HEK293 (cell line): ENCODE measurements around the gene GRN.

ENCODE experiments used
- CTCF ChIA-PET: fragments of 350-600 bp; formaldehyde crosslinking; extraction: SDS; loops from one replicate; lab custom pipeline; 2021; ENCODE audit warnings: antibody characterized with exemption; lab: Yijun Ruan, JAX
- POLR2A ChIA-PET: fragments of 300-600 bp; formaldehyde crosslinking; extraction: SDS; loops from one replicate; lab custom pipeline; 2020; ENCODE audit warnings: antibody characterized with exemption, inconsistent platforms; lab: Yijun Ruan, JAX
- H3K27ac ChIP-seq: fragments of 200-500 bp; sonication (Bioruptor generic); 2 replicates; pipeline ENCODE4 v1.5.1; 2014; ENCODE audit warnings: low read depth, low read length, control low read depth, inconsistent platforms; ENCODE audit errors: extremely low read depth
- H3K36me3 ChIP-seq, 2 experiments: fragments of 200-500 bp in 1 of 2; sonication (Bioruptor generic) in 1 of 2; 1 replicate in 1 of 2; 2 replicates in 1 of 2; pipeline ENCODE4 v1.5.1; 2014 to 2017; ENCODE audit warnings: inconsistent platforms in 2 of 2, low read length in 2 of 2; ENCODE audit not compliant: control insufficient read depth in 2 of 2, insufficient read depth in 1 of 2
- H3K4me1 ChIP-seq: fragments of 200-500 bp; sonication (Bioruptor generic); 2 replicates; pipeline ENCODE4 v1.5.1; 2014; ENCODE audit warnings: mild to moderate bottlenecking, low read length, inconsistent platforms; ENCODE audit not compliant: control insufficient read depth, insufficient read depth
- H3K4me3 ChIP-seq: 2 replicates; pipeline ENCODE4 v1.5.1; 2011; ENCODE audit warnings: low read depth, mild to moderate bottlenecking, control low read depth, low read length, moderate library complexity
- H3K9me3 ChIP-seq: fragments of 200-500 bp; sonication (Bioruptor generic); 2 replicates; pipeline ENCODE4 v1.5.1; 2014; ENCODE audit warnings: low read depth, low read length, inconsistent platforms; ENCODE audit not compliant: control insufficient read depth, insufficient read depth
- BCL11B ChIP-seq: fragments of 450-650 bp; formaldehyde crosslinking; IDR thresholded peaks from 2 replicates; pipeline ENCODE4 v1.5.1; 2016; ENCODE audit warnings: low read depth, missing biosample characterization, missing genetic modification characterization
- EGR2 ChIP-seq: fragments of 450-650 bp; formaldehyde crosslinking; IDR thresholded peaks from 2 replicates; pipeline ENCODE4 v1.5.1; 2016; ENCODE audit warnings: low read depth, missing biosample characterization, missing genetic modification characterization
- GLIS1 ChIP-seq: fragments of 450-650 bp; formaldehyde crosslinking; IDR thresholded peaks from 2 replicates; pipeline ENCODE4 v1.5.1; 2016; ENCODE audit warnings: missing biosample characterization, missing genetic modification characterization
- MYNN ChIP-seq: fragments of 450-650 bp; formaldehyde crosslinking; IDR thresholded peaks from 2 replicates; pipeline ENCODE4 v1.5.1; 2016; ENCODE audit warnings: missing biosample characterization, missing genetic modification characterization, borderline replicate concordance
- MZF1 ChIP-seq: fragments of 450-650 bp; formaldehyde crosslinking; IDR thresholded peaks from 2 replicates; pipeline ENCODE4 v1.5.1; 2017; ENCODE audit warnings: missing biosample characterization, missing genetic modification characterization, borderline replicate concordance
- PRDM1 ChIP-seq: fragments of 450-650 bp; formaldehyde crosslinking; IDR thresholded peaks from 2 replicates; pipeline ENCODE4; 2016; ENCODE audit warnings: missing biosample characterization, missing genetic modification characterization
- ZBTB20 ChIP-seq: fragments of 450-650 bp; formaldehyde crosslinking; IDR thresholded peaks from 2 replicates; pipeline ENCODE4 v1.5.1; 2016; ENCODE audit warnings: missing biosample characterization, missing genetic modification characterization
- ZFP69B ChIP-seq: fragments of 450-650 bp; formaldehyde crosslinking; IDR thresholded peaks from 2 replicates; pipeline ENCODE4 v1.5.1; 2016; ENCODE audit warnings: missing biosample characterization, missing genetic modification characterization
- ZNF132 ChIP-seq: fragments of 450-650 bp; formaldehyde crosslinking; IDR thresholded peaks from 2 replicates; pipeline ENCODE4 v1.5.1; 2017; ENCODE audit warnings: missing biosample characterization, missing genetic modification characterization, borderline replicate concordance
- ZNF133 ChIP-seq: fragments of 450-650 bp; formaldehyde crosslinking; IDR thresholded peaks from 2 replicates; pipeline ENCODE4 v1.5.1; 2016; ENCODE audit warnings: missing biosample characterization, missing genetic modification characterization
- ZNF175 ChIP-seq: fragments of 450-650 bp; formaldehyde crosslinking; IDR thresholded peaks from 2 replicates; pipeline ENCODE4 v1.5.1; 2016; ENCODE audit warnings: missing biosample characterization, missing genetic modification characterization
- ZNF19 ChIP-seq: fragments of 450-650 bp; formaldehyde crosslinking; IDR thresholded peaks from 2 replicates; pipeline ENCODE4; 2016; ENCODE audit warnings: missing biosample characterization, missing genetic modification characterization, low read depth
- ZNF24 ChIP-seq: fragments of 450-650 bp; formaldehyde crosslinking; IDR thresholded peaks from 2 replicates; pipeline ENCODE4 v1.5.1; 2016; ENCODE audit warnings: missing biosample characterization, missing genetic modification characterization
- ZNF248 ChIP-seq: fragments of 450-650 bp; formaldehyde crosslinking; IDR thresholded peaks from 2 replicates; pipeline ENCODE4 v1.5.1; 2017; ENCODE audit warnings: missing biosample characterization, missing genetic modification characterization
- ZNF350 ChIP-seq: fragments of 450-650 bp; formaldehyde crosslinking; IDR thresholded peaks from 2 replicates; pipeline ENCODE4 v1.5.0; 2017; ENCODE audit warnings: missing biosample characterization, mild to moderate bottlenecking, missing genetic modification characterization
- ZNF501 ChIP-seq: fragments of 450-650 bp; formaldehyde crosslinking; IDR thresholded peaks from 2 replicates; pipeline ENCODE4 v1.5.1; 2016; ENCODE audit warnings: missing biosample characterization, missing genetic modification characterization
- ZNF624 ChIP-seq: fragments of 450-650 bp; formaldehyde crosslinking; IDR thresholded peaks from 2 replicates; pipeline ENCODE4 v1.5.1; 2017; ENCODE audit warnings: missing biosample characterization, missing genetic modification characterization
- ZNF660 ChIP-seq: fragments of 450-650 bp; IDR thresholded peaks from 2 replicates; pipeline ENCODE4 v1.5.1; 2018; ENCODE audit warnings: missing biosample characterization, mild to moderate bottlenecking, missing genetic modification characterization
- ZNF670 ChIP-seq: fragments of 450-650 bp; formaldehyde crosslinking; IDR thresholded peaks from 2 replicates; pipeline ENCODE4 v1.5.1; 2016; ENCODE audit warnings: missing biosample characterization, missing genetic modification characterization, low read depth
- ZNF76 ChIP-seq: fragments of 450-650 bp; formaldehyde crosslinking; IDR thresholded peaks from 2 replicates; pipeline ENCODE4; 2016; ENCODE audit warnings: low read depth, missing biosample characterization, missing genetic modification characterization, borderline replicate concordance
- ZNF776 ChIP-seq: fragments of 450-650 bp; formaldehyde crosslinking; IDR thresholded peaks from 2 replicates; pipeline ENCODE4 v1.5.0; 2017; ENCODE audit warnings: missing biosample characterization, missing genetic modification characterization, borderline replicate concordance
- TF ChIP-seq, protein P1 (sequence below): fragments of 450-650 bp; formaldehyde crosslinking; IDR thresholded peaks from 2 replicates; pipeline ENCODE4 v1.5.1; 2016; ENCODE audit warnings: missing biosample characterization, missing genetic modification characterization
- TF ChIP-seq, protein P2 (sequence below): fragments of 450-650 bp; formaldehyde crosslinking; optimal IDR thresholded peaks from 2 replicates; pipeline ENCODE3; 2016; ENCODE audit warnings: missing biosample characterization, mild to moderate bottlenecking, missing genetic modification characterization
- TF ChIP-seq, protein P3 (sequence below): fragments of 450-650 bp; formaldehyde crosslinking; conservative IDR thresholded peaks from 2 replicates; pipeline ENCODE4 v1.5.1; 2016; ENCODE audit warnings: low read depth, missing biosample characterization, missing genetic modification characterization
- TF ChIP-seq, protein P4 (sequence below): fragments of 450-650 bp; IDR thresholded peaks from 2 replicates; pipeline ENCODE4 v1.5.1; 2018; ENCODE audit warnings: missing biosample characterization, missing genetic modification characterization
- TF ChIP-seq, protein P5 (sequence below): fragments of 450-650 bp; formaldehyde crosslinking; IDR thresholded peaks from 2 replicates; pipeline ENCODE4 v1.5.1; 2016; ENCODE audit warnings: missing biosample characterization, missing genetic modification characterization

The GRN gene

DNA sequence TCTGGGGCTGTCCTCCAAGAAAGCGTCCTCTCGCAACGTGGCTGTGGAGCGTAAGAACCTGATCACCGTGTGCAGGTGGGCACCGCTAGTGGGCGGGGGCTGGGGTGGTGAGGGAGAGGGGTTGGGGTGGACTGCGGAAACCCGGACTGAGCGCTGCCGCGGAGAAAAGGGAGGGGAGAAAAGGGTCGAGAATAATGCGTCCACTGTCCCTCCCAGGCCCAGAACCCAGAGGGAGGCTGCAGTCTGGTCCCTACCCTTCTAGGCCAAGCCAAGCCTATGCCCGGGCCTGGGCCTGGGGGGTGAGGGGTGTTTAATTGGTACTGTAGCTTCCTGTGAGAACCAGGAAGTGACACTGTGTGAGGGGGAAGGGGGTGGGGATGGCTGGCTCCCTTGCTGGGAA, 36.2 kb upstream of the GRN start:
- TF ChIP-seq ZFP69B (tag by site-specific recombination) = no peak
- no peak for TF ChIP-seq ZNF132 (tag by site-specific recombination)
- TF ChIP-seq ZNF670 (tag by site-specific recombination) = no peak
- TF ChIP-seq, protein P1, sequence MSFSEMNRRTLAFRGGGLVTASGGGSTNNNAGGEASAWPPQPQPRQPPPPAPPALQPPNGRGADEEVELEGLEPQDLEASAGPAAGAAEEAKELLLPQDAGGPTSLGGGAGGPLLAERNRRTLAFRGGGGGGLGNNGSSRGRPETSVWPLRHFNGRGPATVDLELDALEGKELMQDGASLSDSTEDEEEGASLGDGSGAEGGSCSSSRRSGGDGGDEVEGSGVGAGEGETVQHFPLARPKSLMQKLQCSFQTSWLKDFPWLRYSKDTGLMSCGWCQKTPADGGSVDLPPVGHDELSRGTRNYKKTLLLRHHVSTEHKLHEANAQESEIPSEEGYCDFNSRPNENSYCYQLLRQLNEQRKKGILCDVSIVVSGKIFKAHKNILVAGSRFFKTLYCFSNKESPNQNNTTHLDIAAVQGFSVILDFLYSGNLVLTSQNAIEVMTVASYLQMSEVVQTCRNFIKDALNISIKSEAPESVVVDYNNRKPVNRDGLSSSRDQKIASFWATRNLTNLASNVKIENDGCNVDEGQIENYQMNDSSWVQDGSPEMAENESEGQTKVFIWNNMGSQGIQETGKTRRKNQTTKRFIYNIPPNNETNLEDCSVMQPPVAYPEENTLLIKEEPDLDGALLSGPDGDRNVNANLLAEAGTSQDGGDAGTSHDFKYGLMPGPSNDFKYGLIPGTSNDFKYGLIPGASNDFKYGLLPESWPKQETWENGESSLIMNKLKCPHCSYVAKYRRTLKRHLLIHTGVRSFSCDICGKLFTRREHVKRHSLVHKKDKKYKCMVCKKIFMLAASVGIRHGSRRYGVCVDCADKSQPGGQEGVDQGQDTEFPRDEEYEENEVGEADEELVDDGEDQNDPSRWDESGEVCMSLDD (tag by site-specific recombination) = no peak
- no peak for TF ChIP-seq GLIS1 (tag by site-specific recombination)
- TF ChIP-seq, protein P2, sequence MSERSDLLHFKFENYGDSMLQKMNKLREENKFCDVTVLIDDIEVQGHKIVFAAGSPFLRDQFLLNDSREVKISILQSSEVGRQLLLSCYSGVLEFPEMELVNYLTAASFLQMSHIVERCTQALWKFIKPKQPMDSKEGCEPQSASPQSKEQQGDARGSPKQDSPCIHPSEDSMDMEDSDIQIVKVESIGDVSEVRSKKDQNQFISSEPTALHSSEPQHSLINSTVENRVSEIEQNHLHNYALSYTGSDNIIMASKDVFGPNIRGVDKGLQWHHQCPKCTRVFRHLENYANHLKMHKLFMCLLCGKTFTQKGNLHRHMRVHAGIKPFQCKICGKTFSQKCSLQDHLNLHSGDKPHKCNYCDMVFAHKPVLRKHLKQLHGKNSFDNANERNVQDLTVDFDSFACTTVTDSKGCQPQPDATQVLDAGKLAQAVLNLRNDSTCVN (tag by site-specific recombination) = no peak
- no peak for TF ChIP-seq ZBTB20 (tag by site-specific recombination)
- TF ChIP-seq MZF1 (tag by site-specific recombination) = no peak
- TF ChIP-seq, protein P3, sequence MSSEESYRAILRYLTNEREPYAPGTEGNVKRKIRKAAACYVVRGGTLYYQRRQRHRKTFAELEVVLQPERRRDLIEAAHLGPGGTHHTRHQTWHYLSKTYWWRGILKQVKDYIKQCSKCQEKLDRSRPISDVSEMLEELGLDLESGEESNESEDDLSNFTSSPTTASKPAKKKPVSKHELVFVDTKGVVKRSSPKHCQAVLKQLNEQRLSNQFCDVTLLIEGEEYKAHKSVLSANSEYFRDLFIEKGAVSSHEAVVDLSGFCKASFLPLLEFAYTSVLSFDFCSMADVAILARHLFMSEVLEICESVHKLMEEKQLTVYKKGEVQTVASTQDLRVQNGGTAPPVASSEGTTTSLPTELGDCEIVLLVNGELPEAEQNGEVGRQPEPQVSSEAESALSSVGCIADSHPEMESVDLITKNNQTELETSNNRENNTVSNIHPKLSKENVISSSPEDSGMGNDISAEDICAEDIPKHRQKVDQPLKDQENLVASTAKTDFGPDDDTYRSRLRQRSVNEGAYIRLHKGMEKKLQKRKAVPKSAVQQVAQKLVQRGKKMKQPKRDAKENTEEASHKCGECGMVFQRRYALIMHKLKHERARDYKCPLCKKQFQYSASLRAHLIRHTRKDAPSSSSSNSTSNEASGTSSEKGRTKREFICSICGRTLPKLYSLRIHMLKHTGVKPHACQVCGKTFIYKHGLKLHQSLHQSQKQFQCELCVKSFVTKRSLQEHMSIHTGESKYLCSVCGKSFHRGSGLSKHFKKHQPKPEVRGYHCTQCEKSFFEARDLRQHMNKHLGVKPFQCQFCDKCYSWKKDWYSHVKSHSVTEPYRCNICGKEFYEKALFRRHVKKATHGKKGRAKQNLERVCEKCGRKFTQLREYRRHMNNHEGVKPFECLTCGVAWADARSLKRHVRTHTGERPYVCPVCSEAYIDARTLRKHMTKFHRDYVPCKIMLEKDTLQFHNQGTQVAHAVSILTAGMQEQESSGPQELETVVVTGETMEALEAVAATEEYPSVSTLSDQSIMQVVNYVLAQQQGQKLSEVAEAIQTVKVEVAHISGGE (tag by site-specific recombination) = no peak
- TF ChIP-seq ZNF501 (tag by site-specific recombination) = no peak
- no peak for TF ChIP-seq ZNF776 (tag by site-specific recombination)
- no peak for TF ChIP-seq ZNF624
- TF ChIP-seq ZNF175 (tag by site-specific recombination) = no peak
- no peak for TF ChIP-seq ZNF350 (tag by site-specific recombination)
- no peak for TF ChIP-seq ZNF248 (tag by site-specific recombination)
- no peak for TF ChIP-seq ZNF660 (tag by site-specific recombination)
- TF ChIP-seq ZNF133 (tag by site-specific recombination) = no peak
- no peak for TF ChIP-seq ZNF76
- TF ChIP-seq PRDM1 = no peak
- no peak for TF ChIP-seq ZNF19
- H3K4me3 ChIP-seq = no peak overlapping the region; the same call in 1 of the 2 replicates
- no peak overlapping the region for H3K27ac ChIP-seq
- no peaks in the 10 kb centered on the region for H3K36me3 ChIP-seq
- CTCF ChIA-PET = no interaction called here
- POLR2A ChIA-PET = interaction anchor here (0.7 to 1.2 kb wide), 7 partner anchors 9 to 555 kb away, joined by 3 to 7 read pairs (median 4); no protein-coding TSS in a partner anchor
- H3K9me3 ChIP-seq = no peaks in the 10 kb centered on the region
- H3K4me1 ChIP-seq = peaks cover 3% of the 10 kb centered on the region; the same call in 1 of the 2 replicates

DNA sequence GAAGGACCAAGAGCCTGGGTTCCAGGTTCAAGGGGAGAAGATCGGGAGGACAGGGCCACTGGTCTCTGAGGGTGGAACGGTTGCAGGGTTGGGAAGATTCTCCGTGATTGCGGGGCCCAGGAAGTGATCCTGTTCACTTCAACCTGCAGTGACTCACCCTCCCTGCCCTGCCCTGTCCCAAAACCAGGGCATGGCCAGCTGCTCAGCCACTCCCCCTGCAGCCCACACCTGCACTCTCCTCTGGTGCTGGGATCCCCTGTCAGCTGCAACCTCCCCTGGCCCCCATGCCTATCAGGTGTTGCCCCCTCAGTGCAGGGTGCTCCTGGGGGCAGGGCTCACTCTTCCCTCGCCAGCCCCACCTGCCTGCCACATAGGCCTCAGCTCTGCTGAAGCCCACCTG, 35.6 kb upstream of the GRN start:
- Histone ChIP-seq H3K4me1 (peaks cover 3% of the 10 kb centered on the region; the same call in 1 of the 2 replicates), H3K27ac (no peak overlapping the region), H3K4me3 (no peak overlapping the region), H3K9me3 (no peaks in the 10 kb centered on the region), H3K36me3 (no peaks in the 10 kb centered on the region)
- ChIA-PET POLR2A (interaction anchor here (0.5 to 0.9 kb wide), 2 partner anchors 21 to 110 kb away, joined by 5 to 9 read pairs; partner anchors contain the start of gene ATXN7L3), CTCF (interaction anchor here (0.9 kb wide), 1 partner anchor 108 kb away, joined by 4 read pairs; no protein-coding TSS in a partner anchor)
- TF ChIP-seq, protein P4, sequence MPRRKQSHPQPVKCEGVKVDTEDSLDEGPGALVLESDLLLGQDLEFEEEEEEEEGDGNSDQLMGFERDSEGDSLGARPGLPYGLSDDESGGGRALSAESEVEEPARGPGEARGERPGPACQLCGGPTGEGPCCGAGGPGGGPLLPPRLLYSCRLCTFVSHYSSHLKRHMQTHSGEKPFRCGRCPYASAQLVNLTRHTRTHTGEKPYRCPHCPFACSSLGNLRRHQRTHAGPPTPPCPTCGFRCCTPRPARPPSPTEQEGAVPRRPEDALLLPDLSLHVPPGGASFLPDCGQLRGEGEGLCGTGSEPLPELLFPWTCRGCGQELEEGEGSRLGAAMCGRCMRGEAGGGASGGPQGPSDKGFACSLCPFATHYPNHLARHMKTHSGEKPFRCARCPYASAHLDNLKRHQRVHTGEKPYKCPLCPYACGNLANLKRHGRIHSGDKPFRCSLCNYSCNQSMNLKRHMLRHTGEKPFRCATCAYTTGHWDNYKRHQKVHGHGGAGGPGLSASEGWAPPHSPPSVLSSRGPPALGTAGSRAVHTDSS = no peak
- TF ChIP-seq ZNF24 (no peak), ZNF350 (tag by site-specific recombination) (no peak), MYNN (tag by site-specific recombination) (no peak), BCL11B (tag by site-specific recombination) (no peak), EGR2 (tag by site-specific recombination) (no peak)
- TF ChIP-seq, protein P5, sequence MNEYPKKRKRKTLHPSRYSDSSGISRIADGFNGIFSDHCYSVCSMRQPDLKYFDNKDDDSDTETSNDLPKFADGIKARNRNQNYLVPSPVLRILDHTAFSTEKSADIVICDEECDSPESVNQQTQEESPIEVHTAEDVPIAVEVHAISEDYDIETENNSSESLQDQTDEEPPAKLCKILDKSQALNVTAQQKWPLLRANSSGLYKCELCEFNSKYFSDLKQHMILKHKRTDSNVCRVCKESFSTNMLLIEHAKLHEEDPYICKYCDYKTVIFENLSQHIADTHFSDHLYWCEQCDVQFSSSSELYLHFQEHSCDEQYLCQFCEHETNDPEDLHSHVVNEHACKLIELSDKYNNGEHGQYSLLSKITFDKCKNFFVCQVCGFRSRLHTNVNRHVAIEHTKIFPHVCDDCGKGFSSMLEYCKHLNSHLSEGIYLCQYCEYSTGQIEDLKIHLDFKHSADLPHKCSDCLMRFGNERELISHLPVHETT (tag by site-specific recombination) = no peak
